Fibroblast of upper back skin (primary cell): Measurements from ENCODE around the gene FGD5.
A peak's percentile ranks its signal among the peaks of the same experiment; 100 is the strongest.
"Not testable (repeated sequence)": the region's sequence is repeated elsewhere in the genome, so short reads cannot be mapped to it uniquely, and the experiment has no call there.

Experiments
- DNase-seq: peaks from one replicate; pipeline ENCODE4 v3.0.0-alpha.2; 2013

The FGD5 gene

GRCh38 chr3:14806641-14807263, 12.0 kb upstream of the FGD5 start:
- DNase-seq = peak; percentile 6

DNA sequence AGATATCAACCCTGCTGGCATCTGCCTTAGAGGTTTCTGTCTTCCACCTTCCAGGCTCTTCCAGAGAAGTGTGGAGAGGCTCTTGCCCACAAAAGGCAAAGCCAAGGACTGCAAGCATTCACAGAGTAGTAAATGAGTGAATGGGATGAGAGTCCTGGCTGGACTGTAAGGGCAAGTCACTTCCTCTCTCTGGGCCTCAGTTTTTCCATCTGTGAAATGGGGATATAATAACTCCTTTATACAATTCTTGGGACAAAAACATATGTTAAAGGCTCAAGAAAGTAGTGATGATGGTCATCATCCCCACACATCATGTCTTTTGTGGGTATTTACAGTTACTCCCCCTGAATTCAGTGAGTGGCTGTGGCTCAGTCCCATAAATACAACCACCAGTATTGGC, 10.7 kb upstream of the FGD5 start:
- DNase-seq = no peak

- no peak for DNase-seq
Observed at GRCh38 chr3:14808502-14809266, 10.1 kb upstream of the FGD5 start.

DNA sequence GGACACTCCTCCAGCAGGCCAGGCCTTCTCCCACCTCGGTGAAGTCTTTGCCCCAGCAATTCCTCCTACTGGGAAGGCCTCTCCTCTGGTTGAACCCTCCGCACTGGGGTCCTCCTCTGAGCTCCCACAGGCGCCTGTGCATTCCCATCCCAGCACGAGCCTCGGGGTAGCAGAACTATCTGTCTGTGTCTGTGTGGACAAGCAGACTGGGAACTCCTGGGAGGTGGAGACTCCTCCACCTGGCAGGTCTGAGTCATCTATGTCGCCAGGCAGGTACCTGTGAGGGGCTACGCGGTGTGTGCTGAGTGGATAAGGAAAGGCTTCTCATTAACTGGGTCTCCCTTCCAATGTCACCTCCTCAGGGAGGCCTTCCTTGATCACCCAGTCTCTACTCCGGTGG, 9.2 kb upstream of the FGD5 start:
- not testable (repeated sequence) for DNase-seq

DNA sequence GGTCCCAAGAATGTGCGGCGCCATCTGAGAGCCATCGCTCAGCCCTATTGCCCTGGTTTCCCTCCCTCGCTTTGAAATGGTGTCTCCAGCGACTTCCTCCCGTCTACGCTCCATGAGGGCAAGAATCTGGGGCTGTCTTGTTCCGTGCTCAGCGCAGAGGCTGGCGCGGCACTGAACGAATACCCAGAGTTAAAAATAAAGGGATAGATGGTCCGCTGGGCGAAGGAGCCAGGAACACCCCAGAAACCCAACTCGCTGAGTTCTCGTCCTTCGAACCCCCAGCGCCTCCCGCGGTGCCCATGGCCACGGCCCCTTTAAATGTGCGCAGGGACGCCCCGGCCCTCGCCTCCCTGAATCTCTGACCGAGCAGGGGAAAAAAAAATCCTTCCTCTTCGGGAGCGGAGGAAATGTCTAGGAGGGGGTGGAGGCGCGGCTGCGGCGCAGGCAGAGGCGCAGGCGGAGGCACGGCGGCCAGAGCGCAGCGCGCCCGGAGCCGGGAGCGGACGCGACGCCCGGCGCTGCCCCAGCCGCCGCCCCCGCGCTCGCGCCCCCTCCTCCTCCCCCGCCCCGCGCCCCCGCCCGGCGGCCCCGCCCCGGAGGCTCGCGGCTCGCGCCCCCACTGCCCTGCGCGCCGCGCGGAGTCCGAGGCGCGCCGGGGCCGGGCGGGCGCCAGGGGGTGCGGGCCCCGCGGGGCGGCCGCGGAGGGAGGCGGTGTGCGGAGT, 8.5 kb upstream of the FGD5 start:
- DNase-seq = no peak

DNA sequence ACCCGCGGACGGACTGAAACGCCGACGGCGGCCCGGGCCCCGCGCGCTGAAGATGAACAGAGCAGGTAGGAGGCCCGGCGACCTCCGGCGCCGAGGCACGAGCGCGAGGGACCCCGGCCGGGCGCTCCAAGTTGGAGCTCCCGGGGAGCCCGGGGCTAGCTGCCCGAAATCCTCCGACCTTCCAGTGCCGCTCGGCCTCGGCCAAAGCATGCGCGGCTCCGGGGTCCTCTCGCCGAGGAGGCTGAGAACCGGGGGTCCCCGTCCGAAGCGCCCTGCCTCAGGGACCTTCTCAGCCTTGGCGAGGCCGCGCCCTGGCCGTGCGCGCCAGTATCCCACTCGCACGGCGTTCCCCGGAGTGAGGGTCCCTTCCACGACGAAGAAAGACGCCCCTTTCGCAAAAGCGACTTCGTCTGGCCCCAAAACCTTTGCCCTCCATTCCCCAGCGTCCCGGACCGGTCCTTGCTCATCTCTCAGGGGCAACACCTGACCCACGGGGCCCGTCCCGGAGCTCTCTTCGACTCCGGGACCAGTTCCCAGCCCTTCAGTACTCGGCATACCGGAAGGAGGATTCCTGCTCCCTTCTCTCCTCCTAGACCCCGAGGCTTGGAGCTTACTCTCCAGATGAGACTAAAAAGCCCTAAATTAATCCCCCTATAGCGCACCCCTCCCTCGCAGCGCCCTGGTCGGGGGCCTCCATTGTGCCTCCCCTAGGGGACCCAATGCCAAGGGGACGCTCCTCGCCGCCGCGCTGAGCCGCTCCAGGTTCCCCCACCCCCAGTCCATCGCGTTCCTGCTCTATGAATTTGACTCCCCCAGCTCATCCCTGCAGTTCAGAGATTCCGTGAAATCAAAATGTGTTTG, 7.7 kb upstream of the FGD5 start:
- no peak for DNase-seq

- no peak for DNase-seq
Observed at GRCh38 chr3:14811684-14812083, 7.1 kb upstream of the FGD5 start.

DNA sequence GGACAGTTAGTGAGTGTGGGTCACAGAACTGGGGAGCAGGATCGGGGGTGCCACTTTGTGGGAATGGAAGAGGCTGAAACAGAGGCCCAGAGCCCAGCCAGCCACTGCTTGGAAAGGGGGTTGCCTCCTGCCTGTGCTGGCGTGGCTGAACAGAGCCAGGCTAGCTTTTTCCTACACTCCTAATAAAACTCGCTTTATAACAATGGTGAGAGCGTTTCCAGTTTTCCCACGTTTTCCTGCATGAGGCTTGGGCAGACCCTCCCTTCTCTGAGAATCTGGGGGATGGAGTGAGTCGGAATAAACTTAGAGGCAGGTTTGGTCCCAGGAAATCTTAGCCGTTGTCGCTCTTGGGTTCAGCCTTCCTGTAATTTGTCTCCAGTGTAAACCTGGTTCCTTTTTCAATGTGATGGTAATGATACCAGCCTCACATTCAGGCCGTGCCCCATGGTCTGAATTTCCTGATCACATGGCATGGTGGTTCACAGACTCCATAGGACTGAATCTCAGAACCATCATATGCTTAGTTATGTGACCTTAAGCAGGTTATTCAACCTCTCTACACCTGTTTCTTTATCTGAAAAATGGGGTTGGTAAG, 6.5 kb upstream of the FGD5 start:
- no peak for DNase-seq

GRCh38 chr3:14814411-14814871, 4.3 kb upstream of the FGD5 start:
- DNase-seq = no peak

DNA sequence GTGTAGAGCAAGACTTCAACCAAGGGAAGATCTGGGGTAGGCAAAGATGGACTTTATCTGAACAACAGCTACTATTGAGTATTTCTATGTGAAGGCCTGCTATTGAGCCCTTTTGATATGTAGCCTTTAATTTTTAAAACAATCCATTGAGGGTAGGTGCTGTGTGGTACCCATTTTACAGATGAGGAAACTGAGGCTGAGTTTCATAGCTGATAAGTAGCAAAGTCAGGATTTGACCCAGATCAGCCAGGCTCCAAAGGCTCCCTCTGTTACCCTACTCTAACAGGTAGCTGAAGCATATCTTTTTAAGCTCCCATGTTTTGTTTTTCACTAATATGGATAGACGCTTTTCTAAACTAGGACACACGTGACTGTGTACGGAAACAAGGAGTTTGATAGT, 2.4 kb upstream of the FGD5 start:
- DNase-seq = no peak

DNA sequence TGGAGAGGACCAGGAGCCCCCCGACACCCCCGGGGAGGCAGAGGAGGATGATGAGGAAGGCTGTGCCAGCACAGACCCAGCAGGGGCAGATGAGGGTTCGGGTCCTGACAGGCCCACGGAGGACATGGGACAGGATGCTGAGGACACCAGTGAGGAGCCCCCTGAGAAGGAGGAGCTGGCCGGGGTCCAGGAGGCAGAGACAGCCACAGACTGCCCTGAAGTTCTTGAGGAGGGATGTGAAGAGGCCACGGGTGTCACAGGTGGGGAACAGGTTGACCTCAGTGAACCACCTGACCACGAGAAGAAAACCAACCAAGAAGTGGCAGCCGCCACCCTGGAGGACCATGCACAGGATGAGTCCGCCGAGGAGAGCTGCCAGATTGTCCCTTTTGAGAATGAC, 909 bp downstream of the FGD5 start:
- no peak for DNase-seq

GRCh38 chr3:14820156-14820555, 1.4 kb downstream of the FGD5 start:
- DNase-seq = no peak

DNA sequence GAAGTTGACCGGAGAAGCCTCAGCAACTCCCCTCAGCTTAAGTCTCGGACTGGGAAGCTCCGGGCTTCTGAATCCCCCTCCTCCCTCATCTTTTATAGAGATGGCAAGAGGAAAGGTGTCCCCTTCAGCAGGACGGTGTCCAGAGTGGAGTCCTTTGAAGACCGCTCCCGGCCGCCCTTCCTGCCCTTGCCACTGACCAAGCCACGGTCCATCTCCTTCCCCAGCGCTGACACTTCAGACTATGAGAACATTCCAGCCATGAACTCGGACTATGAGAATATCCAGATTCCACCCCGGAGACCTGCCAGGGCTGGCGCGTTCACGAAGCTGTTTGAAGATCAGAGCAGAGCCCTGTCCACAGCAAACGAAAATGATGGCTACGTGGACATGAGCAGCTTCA, 2.4 kb downstream of the FGD5 start:
- no peak for DNase-seq

DNA sequence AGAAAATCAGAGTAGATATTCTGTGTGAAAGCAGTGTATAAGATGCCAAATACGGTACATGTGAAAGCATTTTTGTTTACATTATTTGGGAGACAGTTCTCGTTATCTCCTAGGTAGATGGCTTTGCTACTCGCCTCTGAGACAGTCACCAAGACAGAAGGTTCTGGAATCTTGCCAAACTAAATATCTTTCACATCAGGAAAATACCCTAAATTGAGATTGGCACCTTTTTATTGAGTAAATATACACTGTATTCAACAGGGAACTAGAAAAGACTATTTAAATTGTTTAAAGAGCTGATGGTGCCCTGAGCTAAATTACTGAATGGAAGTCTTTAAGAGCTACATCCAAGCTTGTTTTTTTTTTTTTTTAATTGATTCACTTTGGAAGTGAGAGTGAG, 3.4 kb downstream of the FGD5 start:
- DNase-seq = no peak

DNA sequence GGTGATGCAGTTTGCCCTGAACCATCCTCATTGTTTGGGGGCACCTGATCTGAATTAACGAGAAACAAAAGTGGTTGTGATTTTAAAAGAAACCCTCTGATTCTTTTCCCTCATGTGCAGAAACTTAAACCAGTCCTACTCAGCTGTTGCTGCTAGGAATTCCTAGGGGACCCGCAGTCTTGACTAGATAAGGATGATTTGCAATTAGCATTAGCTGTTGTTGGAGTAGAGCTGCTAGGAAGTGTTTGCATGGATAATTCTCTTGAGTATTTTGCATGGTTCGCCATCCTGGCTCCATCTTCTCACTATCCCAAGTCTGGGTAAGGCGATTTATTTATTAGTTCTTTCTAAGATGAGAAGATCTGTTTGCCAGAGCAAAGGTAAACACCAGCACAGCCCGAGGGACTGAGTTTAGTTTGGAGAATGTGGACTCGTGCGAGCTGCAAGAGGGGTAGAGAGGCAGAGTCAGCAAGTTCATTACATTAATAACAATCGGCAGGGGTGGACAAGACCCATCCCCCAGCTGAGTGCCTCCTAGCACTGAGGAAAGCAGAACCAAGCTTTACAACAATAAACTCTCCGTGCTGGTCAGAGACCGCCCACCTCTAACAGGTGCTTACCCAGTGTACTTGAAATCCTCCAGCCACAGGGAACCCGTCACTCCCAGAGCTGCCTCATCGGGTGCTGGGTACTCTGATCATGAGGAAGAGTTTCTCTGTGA, 4.1 kb downstream of the FGD5 start:
- no peak for DNase-seq

GRCh38 chr3:14823393-14823792, 4.6 kb downstream of the FGD5 start:
- no peak for DNase-seq

DNA sequence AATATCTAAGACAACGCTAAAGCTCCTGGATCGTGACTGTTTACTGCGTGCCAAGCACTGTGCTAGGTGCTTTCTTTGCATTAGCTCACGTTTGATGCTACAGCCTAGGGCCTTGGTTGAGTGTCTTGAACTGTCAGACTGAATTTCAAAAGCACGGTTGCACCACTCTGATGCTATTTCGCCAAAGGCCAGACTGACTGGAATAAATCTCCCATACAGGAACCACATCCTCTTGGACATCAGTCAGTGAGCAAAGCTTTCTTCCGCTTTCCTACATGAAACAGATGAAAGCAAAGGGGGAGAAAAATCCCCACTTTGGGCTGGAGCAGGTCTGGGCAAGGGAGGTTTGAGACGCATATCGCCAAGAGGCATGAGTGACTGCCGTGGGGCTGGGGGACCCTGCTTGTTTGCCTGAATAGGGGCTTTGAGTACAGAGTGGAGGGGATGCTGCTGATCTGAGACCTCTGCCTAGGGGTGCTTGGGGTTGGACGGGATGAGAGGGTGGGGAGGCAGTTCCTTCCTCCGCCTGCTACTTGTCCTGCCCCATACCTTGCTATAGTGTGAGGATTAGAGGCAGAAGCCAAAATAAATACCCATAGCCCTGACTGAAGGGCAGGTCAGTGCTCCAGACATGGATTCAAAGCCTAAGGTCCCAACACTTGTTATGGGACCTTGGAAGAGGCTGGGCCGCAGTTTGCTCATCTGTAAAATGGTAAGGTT, 5.3 kb downstream of the FGD5 start:
- DNase-seq = no peak

- DNase-seq = no peak
Observed at GRCh38 chr3:14824646-14825045, 5.9 kb downstream of the FGD5 start.

- DNase-seq = no peak
Observed at GRCh38 chr3:14826069-14826468, 7.3 kb downstream of the FGD5 start.

GRCh38 chr3:14827776-14828175, 9.0 kb downstream of the FGD5 start:
- DNase-seq = no peak

GRCh38 chr3:14829811-14830210, 11.0 kb downstream of the FGD5 start:
- no peak for DNase-seq
